Lung (tissue), 12 donors: ENCODE data around the gene GALNT5. TPM values are rescaled to one million over a fixed set of nuclear protein-coding genes. Genes with fewer than 3 reads are reported as not detected.

Source experiments
- ATAC-seq: fragments of 200-7000 bp; cut with Tn5 transposase; one replicate; pipeline ENCODE4 v1.9.1; 2020; ENCODE audit warnings: moderate number of reproducible peaks; ENCODE audit not compliant: insufficient read depth, low FRiP score
- DNase-seq, 3 donors: peaks; one replicate each; pipeline ENCODE4 v3.0.0-alpha.2; 2013 to 2017
- H3K27ac ChIP-seq, 2 donors: one replicate each; pipeline ENCODE4 v1.5.1; 2013; ENCODE audit warnings: mild to moderate bottlenecking in 2 of 2, moderate library complexity in 2 of 2, control low read depth in 1 of 2, inconsistent platforms in 1 of 2, low read depth in 1 of 2, low read length in 1 of 2
- H3K27me3 ChIP-seq, 3 donors: one replicate each; pipeline ENCODE4 v1.5.1; 2013; ENCODE audit warnings: low read length in 2 of 3; ENCODE audit not compliant: control insufficient read depth in 3 of 3, insufficient read depth in 3 of 3
- H3K36me3 ChIP-seq, 4 donors: one replicate each; pipeline ENCODE4 v1.5.1; 2013; ENCODE audit warnings: low read length in 4 of 4, mild to moderate bottlenecking in 1 of 4, moderate library complexity in 1 of 4; ENCODE audit not compliant: control insufficient read depth in 4 of 4, insufficient read depth in 4 of 4
- H3K4me1 ChIP-seq, 5 donors: one replicate each; pipeline ENCODE4 v1.5.1; 2013; ENCODE audit warnings: low read length in 5 of 5, mild to moderate bottlenecking in 2 of 5, moderate library complexity in 1 of 5; ENCODE audit not compliant: control insufficient read depth in 5 of 5, insufficient read depth in 5 of 5
- H3K4me3 ChIP-seq: one replicate; pipeline ENCODE4 v1.5.1; 2013; ENCODE audit warnings: mild to moderate bottlenecking, control low read depth, moderate library complexity
- H3K9ac ChIP-seq, 2 donors: one replicate each; pipeline ENCODE4 v1.5.1; 2013; ENCODE audit warnings: low read length in 2 of 2, control low read depth in 1 of 2; ENCODE audit not compliant: insufficient read depth in 1 of 2
- H3K9me3 ChIP-seq, 4 donors: one replicate each; pipeline ENCODE4 v1.5.1; 2013; ENCODE audit warnings: low read length in 3 of 4, mild to moderate bottlenecking in 1 of 4, moderate library complexity in 1 of 4; ENCODE audit not compliant: control insufficient read depth in 4 of 4, insufficient read depth in 3 of 4
- WGBS, 2 donors: extraction: QIAGEN DNeasy Blood & Tissue Kit; methylation state at CpG; one replicate each; pipeline ENCODE4 v1.1.7; 2013; 5-methylcytosine and 5-hydroxymethylcytosine counted together
- polyA plus RNA-seq, 2 donors: library from polyadenylated mRNA; stranded (reverse); fragments of 200-250 nt; gene quantifications; one replicate each; pipeline ENCODE4 v1.2.1, GENCODE V29; 2013
- total RNA-seq, 2 donors: library from RNA; depleted of rRNA in 1 of 2; stranded (reverse); fragments of >200 nt in 1 of 2; gene quantifications; one replicate each; pipeline ENCODE4 v1.2.1, GENCODE V29; 2014 to 2021
- TF ChIP-seq, protein P1 (sequence below): IDR thresholded peaks from 2 replicates; pipeline ENCODE4 v1.5.1; 2012; ENCODE audit warnings: mild to moderate bottlenecking; ENCODE audit errors: control extremely low read depth, extremely low read depth
- donor health status: control.
- donor health status: control.
- donor health status: Bipolar disorder and iron deficiency.
- donor health status: healthy.
- donor health status: DM: yes; HTN: yes; CAD: no.

Gene GALNT5
- total and polyA plus RNA-seq, 4 donors = 3.8 to 35.9 (median 10.3) TPM

GRCh38 chr2:157333304-157334047 lies 76.0 kb downstream of the GALNT5 start:
- Histone ChIP-seq H3K9me3 (no peaks in the 10 kb centered on the region), H3K4me3 (no peak overlapping the region), H3K36me3 (no peaks in the 10 kb centered on the region), H3K27me3 (no peaks in the 10 kb centered on the region), H3K27ac (no peak overlapping the region), H3K9ac (no peak overlapping the region), H3K4me1 (peaks cover 0 to 4% (median 0%) of the 10 kb centered on the region in 5 donors)
- WGBS, 2 donors = 93 to 96% methylated on average over 2 of the region's 2 CpGs
- no peak for DNase-seq
- TF ChIP-seq, protein P1, sequence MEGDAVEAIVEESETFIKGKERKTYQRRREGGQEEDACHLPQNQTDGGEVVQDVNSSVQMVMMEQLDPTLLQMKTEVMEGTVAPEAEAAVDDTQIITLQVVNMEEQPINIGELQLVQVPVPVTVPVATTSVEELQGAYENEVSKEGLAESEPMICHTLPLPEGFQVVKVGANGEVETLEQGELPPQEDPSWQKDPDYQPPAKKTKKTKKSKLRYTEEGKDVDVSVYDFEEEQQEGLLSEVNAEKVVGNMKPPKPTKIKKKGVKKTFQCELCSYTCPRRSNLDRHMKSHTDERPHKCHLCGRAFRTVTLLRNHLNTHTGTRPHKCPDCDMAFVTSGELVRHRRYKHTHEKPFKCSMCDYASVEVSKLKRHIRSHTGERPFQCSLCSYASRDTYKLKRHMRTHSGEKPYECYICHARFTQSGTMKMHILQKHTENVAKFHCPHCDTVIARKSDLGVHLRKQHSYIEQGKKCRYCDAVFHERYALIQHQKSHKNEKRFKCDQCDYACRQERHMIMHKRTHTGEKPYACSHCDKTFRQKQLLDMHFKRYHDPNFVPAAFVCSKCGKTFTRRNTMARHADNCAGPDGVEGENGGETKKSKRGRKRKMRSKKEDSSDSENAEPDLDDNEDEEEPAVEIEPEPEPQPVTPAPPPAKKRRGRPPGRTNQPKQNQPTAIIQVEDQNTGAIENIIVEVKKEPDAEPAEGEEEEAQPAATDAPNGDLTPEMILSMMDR = no peak
- no peak for ATAC-seq

- ATAC-seq = no peak
- no peak for DNase-seq
- Histone ChIP-seq H3K27ac (no peak overlapping the region), H3K4me1 (peaks cover 0 to 4% (median 0%) of the 10 kb centered on the region in 5 donors), H3K36me3 (no peaks in the 10 kb centered on the region), H3K9me3 (no peaks in the 10 kb centered on the region), H3K4me3 (no peak overlapping the region), H3K9ac (no peak overlapping the region), H3K27me3 (no peaks in the 10 kb centered on the region)
- 92 to 93% methylated on average over 4 of the region's 4 CpGs for WGBS, 2 donors
- TF ChIP-seq, protein P1 = no peak
Measured at GRCh38 chr2:157334335-157334734, 76.8 kb downstream of the GALNT5 start.

DNA sequence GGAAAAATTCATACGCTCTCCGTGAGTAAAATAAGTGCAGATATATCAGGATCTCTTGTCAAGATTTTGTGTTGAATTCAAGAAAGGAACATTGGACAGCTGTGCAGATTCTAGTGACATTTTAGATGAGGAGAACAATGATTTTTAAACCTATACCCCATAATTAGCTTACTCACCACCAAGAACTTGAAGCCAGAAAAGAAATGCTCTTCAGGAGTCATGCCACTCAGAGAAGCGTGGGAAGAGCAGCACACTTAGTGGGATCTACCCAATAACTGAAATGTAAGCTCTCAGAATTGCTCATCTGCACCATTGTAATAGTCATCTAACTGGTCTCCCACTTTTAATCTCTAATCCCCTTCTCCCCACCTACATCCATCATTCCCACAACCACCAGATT lies 77.3 kb downstream of the GALNT5 start:
- no peaks in the 10 kb centered on the region for H3K4me1 ChIP-seq
- no peak overlapping the region for H3K4me3 ChIP-seq
- H3K36me3 ChIP-seq = no peaks in the 10 kb centered on the region
- whole genome bisulfite sequencing, 2 donors = 89 to 92% methylated on average over 3 of the region's 3 CpGs
- DNase-seq (no peak), ATAC-seq (no peak)
- TF ChIP-seq, protein P1 = no peak
- H3K9me3 ChIP-seq = no peaks in the 10 kb centered on the region
- no peak overlapping the region for H3K9ac ChIP-seq
- H3K27me3 ChIP-seq = no peaks in the 10 kb centered on the region
- H3K27ac ChIP-seq = no peak overlapping the region
